Measurements from ENCODE around the gene SLC30A4.
"Not testable (repeated sequence)": the region's sequence is repeated elsewhere in the genome, so short reads cannot be mapped to it uniquely, and the experiment has no call there.

Gene SLC30A4, protein sequence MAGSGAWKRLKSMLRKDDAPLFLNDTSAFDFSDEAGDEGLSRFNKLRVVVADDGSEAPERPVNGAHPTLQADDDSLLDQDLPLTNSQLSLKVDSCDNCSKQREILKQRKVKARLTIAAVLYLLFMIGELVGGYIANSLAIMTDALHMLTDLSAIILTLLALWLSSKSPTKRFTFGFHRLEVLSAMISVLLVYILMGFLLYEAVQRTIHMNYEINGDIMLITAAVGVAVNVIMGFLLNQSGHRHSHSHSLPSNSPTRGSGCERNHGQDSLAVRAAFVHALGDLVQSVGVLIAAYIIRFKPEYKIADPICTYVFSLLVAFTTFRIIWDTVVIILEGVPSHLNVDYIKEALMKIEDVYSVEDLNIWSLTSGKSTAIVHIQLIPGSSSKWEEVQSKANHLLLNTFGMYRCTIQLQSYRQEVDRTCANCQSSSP

DNA sequence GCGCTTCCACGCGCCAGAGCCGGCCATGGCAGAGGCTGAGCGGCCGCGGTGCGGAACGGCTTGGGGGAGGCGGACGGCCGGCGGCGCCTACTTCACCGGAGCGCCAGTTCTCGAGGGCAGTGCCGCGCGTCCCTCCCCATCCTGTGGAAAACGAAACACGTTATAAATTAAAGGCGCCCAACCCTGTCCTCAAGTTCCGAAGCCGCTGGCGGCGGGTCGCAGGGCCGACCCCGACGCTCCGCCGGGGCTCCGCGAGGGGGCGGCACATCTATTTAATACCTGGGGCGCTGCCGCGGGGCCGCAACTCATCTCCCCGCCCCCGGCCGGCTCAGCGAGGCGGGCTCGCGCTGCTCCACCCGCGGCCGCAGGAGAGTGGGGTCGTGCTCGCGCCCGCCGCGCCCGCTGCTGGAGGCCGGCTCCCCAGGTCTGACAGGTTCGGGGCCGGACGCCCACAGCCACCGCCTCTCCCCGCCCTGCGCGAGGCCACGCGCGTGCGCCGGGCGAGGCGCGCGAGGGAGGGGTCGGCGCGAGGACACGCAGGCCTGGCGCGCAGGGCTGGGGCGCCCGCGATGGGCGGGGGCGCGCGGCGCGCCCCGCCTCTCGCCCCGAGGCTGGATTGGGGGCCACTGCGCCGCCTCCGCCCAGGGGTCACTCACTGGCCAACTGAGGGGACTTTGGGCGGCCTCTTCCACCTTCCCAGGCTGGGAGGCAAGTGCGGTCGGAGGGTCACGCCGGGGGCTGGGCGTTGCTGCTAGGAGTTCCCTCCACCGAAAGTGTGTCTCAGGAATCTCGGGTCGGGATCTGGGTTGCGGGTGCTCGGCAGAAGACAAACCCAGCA lies at the start of gene SLC30A4:
SLC30A4 (minus strand) TSS at position 428 of the 838 bp plus-strand sequence; CDS start at position 27, 401 bp downstream.
- peak in 55 of 56 donors; percentile 11 to 91 (median 72) for DNase-seq

DNA sequence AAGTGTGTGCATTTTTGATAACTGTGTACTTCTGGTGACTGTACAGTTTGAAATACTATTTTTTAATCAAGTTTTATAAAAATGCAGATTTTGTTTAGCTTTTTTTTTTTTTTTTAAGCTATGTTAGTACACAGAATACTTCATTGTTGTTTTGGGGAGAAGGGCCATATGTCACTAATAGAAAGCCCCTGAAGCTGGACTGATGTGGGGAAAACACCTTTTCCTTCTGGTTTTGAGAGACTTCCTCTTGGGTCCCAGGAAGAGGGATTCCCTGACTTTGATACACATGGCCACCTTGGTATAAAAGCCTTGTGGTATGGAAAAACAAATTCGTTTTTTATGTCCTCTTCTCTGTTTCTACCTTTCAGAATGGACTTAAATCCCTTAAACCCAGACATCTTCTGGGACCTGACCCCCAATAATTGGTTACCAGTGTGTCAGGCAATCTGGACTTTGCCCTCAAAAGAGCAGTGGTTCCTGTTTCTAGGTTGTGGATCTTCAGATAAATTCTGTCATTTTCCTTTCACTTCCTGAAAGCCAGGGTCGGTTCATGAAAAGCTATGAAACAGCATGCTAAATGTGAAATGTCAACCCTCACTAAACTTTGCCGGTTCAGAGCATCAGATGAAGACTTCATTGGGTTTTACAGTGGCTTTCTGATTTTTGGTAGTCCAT lies 33.5 kb upstream of the SLC30A4 start:
- DNase-seq = no peak

DNA sequence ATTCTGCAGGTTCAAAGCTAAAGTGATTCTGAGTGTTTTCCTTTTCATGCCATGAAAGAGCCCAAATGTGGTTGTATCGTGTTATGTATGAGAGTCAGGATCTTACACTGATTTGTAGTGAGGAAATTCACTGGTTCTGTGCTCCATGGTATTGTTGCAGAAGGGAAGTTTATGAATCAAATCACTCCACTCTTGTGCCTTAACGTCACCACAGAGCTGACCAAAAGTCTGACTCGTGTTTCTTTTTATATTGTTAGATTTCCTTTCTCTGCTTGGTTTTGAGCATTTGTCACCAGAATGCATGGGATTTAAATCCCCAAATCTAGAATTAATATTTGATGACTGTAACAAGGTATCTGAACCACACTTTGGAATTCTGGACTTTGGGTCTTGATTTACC lies 29.1 kb upstream of the SLC30A4 start:
- no peak for DNase-seq

DNA sequence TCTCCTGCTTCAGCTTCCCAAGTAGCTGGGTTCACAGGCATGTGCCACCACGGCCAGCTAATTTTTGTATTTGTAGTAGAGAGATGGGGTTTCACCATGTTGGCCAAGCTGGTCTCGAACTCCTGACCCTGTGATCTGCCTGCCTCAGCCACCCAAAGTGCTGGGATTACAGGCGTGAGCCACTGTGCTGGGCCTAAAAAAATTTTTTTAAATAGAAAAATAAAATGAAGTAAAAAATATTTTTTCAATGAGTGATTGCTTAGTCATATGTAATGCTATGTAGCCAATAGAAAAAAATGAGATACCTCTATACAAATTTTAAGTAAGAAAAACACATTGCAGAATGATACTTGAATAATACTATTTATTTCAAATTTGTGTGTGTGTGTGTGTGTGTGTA lies 27.9 kb upstream of the SLC30A4 start:
- no peak for DNase-seq

DNA sequence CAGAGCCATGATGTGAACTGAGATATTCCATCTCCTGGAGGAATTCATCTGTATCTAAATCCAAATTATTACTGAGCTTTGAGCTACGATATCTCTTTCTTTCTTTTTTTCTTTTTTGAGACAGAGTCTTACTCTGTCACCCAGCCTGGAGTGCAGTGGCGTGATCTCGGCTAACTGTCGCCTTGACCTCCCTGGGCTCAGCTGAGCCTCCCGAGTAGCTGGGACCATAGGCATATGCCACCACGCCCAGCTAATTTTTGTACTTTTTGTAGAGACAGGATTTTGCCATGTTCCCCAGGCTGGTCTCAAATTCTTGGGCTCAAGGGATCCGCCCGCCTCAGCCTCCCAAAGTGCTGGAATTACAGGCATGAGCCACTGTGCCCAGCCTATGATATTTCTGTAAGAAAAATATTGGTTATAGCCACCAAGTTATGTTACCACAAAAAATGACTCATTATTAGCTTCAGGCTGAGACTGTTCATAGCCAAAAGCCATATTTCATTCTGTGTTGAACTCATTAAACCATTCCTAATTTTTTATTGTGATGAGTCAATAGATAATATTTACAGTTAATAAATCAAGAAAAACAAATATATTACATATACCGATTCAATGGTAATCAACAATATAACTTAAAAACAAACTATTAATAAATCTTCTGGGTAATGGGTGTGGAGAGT lies 27.1 kb upstream of the SLC30A4 start:
- DNase-seq = no peak

- DNase-seq = no peak
These were observed 26.4 kb upstream of the SLC30A4 start for GRCh38 chr15:45548753-45549520.

DNA sequence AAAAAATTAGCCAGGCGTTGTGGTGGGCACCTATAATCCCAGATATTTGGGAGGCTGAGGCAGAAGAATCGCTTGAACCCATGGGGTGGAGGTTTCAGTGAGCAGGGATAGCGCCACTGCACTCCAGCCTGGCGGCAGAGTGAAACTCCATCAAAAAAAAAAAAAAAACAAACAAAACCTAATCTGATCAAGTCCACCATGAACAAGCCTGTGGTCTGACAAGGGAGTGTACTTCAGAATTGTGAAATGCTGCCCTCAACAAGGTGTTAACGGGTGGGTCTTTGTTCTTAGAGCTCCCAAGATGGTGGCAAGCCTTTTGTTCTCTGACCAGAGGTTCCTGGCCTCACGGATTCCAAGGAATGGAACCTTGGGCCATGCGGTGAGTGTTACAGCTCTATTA lies 24.2 kb upstream of the SLC30A4 start:
- DNase-seq = no peak

DNA sequence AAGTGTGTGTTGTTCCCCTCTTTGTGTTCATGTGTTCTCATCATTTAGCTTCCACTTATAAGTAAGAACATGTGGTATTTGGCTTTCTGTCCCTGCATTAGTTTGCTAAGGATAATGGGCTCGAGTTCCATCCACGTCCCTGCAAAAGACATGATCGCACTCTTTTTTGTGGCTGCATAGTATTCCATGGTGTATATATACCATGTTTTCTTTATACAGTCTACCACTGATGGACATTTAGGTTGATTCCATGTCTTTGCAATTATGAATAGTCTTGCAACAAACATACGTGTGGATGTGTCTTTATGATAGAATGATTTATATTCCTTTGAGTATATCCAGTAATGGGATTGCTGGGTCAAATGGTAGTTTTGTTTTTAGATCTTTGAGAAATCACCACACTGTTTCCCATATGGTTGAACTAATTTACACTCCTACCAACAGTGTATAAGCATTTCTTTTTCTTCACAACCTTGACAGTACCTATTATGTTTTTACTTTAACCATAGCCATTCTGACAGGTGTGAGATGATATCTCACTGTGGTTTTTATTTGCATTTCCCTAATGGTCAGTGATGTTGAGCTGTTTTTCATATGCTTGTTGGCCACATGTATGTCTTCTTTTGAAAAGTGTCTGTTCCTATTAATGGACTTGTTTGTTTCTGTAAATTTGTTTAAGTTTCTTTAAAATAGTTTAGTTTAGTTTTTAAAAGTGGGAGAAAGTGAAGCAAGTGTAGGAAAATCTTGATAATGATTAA lies 21.9 kb upstream of the SLC30A4 start:
- no peak for DNase-seq

DNA sequence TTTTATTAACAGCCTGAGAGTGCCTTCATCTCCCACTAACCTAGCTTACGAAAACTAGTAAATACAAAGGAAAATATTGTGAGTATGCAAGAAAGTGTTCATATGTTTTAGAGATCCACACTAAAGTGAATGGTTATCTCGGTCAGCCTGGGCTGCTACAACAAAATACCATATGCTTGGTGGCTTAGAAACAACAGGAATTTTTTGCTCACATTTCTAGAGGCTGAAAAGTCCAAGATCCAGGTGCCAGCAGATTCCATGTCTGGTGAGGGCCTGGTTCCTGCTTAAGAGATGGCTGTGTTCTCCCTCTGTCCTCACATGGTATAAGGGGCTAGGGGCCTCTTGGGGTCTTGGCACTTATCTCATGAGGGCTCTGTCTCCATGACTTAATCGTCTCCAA lies 20.5 kb upstream of the SLC30A4 start:
- DNase-seq = no peak

DNA sequence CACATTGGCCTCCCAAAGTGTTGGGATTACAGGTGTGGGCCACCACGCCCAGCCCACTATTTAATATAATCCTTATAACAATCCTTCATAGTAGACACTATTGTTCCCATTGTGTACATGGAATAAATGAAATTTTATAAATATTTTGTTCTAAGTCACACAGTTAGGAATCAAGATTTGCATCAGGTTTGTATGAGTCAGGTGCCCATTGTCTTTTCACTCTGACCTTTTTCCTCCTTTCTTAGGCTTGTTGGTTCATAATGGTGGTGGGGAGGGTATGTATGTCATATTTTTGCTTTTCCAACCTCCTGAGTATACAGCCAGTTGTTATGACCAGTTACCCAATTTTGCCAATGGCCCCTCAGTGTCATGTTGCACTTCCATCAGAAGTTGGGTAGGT lies 18.0 kb upstream of the SLC30A4 start:
- no peak for DNase-seq

DNA sequence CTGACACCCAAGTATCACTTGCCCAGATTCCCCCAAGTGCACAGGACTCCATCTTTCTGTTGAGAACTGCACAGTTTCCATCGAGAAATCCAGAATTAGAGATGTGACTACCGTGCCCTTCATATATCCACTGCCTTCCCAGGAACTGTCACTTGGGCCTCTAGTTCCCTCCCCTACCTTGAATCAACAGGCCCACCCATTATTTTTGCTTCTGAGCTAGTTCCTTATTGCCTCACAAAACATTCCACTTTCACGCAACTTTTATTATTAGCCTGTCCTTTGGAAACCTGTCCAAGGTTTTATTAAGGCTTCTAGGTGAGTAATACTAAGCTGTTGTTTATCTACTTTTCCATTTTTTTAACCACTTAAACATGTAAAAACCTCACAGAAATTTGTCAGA lies 17.1 kb upstream of the SLC30A4 start:
- no peak for DNase-seq

- DNase-seq = no peak
These were observed 14.4 kb upstream of the SLC30A4 start for GRCh38 chr15:45536934-45537333.

- no peak for DNase-seq
These were observed 13.0 kb upstream of the SLC30A4 start for GRCh38 chr15:45535486-45536042.

DNA sequence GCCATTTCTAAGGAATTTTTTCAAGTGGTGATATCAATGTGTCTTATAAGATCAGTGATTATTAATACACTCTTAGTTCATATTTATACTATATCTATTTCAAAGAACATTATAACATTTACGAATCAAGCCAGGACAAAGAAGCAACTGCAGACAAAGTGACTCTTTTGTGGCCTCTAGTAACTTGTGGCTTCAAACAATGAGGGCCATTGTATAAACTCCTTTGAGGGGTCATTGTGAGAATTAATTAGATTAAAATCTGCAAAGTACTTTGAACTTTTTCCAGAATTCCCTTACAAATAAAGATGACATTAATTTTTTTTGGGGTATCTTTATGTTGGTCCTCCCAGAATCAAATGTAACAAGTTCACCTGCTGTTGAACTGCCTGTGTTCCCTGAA lies 12.3 kb upstream of the SLC30A4 start:
- DNase-seq = peak in 1 of 56 donors; percentile 17

GRCh38 chr15:45532892-45533291 lies 10.3 kb upstream of the SLC30A4 start:
- DNase-seq = not testable (repeated sequence)

- no peak for DNase-seq
These were observed 7.1 kb upstream of the SLC30A4 start for GRCh38 chr15:45529613-45530012.

GRCh38 chr15:45527086-45527485 lies 4.5 kb upstream of the SLC30A4 start:
- DNase-seq = no peak

DNA sequence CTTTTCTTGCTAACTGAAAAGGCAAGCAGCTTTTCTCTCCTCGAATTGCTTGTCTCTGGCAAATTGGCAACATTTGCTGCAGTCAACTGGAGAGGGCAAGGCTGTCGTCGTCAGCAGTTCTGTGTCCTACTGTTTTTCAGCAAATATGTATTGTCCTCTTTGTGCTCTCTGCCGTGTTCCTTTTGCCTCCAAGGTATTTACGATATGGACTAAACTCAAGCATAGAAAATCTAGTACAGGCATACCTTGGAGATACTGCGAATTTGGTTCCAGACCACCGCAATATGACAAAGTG lies 558 bp upstream of the SLC30A4 start:
- peak in 1 of 56 donors; percentile 30 for DNase-seq

DNA sequence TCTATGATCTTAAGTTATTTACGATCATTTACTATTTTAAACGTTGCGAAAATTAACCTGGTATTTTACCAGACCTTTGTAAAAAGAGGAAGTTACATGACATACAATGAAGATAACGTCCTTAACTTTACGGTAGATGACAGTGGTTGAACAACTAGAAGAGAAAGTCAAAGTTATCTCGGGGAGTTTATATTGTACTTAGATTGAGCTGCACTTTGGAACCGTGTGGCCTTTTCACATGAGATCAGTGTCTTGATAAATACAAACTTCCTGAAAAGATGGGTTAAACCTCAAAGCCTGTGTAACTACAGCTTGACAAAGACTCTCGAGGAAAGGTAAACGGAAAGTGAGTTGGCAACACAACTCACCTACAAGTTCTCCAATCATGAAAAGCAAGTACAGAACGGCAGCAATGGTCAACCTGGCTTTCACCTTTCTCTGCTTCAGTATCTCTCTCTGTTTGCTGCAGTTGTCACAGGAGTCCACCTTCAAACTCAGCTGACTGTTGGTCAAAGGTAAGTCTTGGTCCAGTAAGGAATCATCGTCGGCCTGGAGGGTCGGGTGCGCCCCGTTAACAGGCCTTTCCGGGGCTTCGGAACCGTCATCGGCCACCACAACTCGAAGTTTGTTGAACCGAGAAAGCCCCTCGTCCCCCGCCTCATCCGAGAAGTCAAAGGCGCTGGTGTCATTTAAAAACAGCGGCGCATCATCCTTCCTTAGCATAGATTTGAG lies 793 bp downstream of the SLC30A4 start:
- peak in 7 of 56 donors; percentile 12 to 47 (median 35) for DNase-seq

All from nucleus accumbens (tissue), 56 donors.